Right ventricle myocardium superior (tissue), 1 donor: ENCODE measurements around the gene CCDC190. TPM values are rescaled to one million over a fixed set of nuclear protein-coding genes. Genes with fewer than 3 reads are reported as not detected.
"Not testable (repeated sequence)": the region's sequence is repeated elsewhere in the genome, so short reads cannot be mapped to it uniquely, and the experiment has no call there.

Experiments
- ATAC-seq: fragments of 200-7000 bp; cut with Tn5 transposase; one replicate; pipeline ENCODE4 v1.9.1; 2020; ENCODE audit warnings: mild to moderate bottlenecking; ENCODE audit not compliant: poor library complexity
- DNase-seq: peaks from one replicate; pipeline ENCODE4 v3.0.0-alpha.2; 2020
- intact Hi-C: fragments of 100-400 bp; cut with DNase I; formaldehyde crosslinking; loops from one replicate; pipeline ENCODE4 v1.11.2; 2022
- total RNA-seq: library from RNA; stranded (reverse); fragmentation: NEBNext Ultra II Directional; extraction: Animal tissue kit (Norgen Biotek cat#: 25700); gene quantifications from one replicate; pipeline ENCODE4 v1.2.1, GENCODE V29; 2021
- donor health status: DM: no; HTN: yes; CAD: no; lungs with severe emphysema.

CCDC190 gene
- total RNA-seq, 1 donor from 2014 or later = 0.27 TPM

- no peak for ATAC-seq
- intact Hi-C loops = no loop called here
- no peak for DNase-seq
Observed at GRCh38 chr1:162846256-162847212, 14.4 kb downstream of the CCDC190 start.

GRCh38 chr1:162844153-162844552 is 16.8 kb downstream of the CCDC190 start:
- ATAC-seq (no peak), DNase-seq (no peak)
- intact Hi-C loops = no loop called here

- no peak for ATAC-seq
- intact Hi-C loops = no loop called here
- no peak for DNase-seq
Observed at GRCh38 chr1:162840250-162840839, 20.6 kb downstream of the CCDC190 start.

- ATAC-seq = no peak
- intact Hi-C loops = no loop called here
- DNase-seq = no peak
Observed at GRCh38 chr1:162838863-162839262, 22.1 kb downstream of the CCDC190 start.

- intact Hi-C loops = no loop called here
- DNase-seq = no peak
- no peak for ATAC-seq
Observed at GRCh38 chr1:162835157-162835899, 25.6 kb downstream of the CCDC190 start.

- ATAC-seq = no peak
- no peak for DNase-seq
- intact Hi-C loops = no loop called here
Observed at GRCh38 chr1:162832470-162832869, 28.5 kb downstream of the CCDC190 start.

DNA sequence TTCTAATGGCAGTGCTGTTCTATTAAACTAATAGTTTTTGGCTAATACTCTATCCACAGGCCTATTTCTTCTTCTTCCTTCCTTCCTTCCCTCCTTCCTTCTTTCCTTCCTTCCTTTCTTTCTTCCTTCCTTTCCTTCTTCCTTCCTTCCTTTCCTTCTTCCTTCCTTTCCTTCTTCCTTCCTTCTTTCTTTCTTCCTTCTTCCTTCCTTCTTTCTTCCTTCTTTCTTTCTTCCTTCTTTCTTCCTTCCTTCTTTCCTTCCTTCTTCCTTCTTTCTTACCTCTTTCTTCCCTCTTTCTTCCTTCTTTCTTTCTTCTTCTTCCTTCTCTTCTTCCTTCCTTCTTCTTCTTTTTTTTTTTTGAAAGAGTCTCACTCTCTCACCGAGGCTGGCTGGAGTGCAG is 31.7 kb downstream of the CCDC190 start:
- DNase-seq (no peak), ATAC-seq (no peak)
- intact Hi-C loops = no loop called here

GRCh38 chr1:162823771-162824525 is 37.0 kb downstream of the CCDC190 start:
- intact Hi-C loops = no loop called here
- ATAC-seq (no peak), DNase-seq (no peak)

GRCh38 chr1:162823231-162823630 is 37.7 kb downstream of the CCDC190 start:
- DNase-seq (no peak), ATAC-seq (no peak)
- intact Hi-C loops = no loop called here

GRCh38 chr1:162822391-162823200 is 38.4 kb downstream of the CCDC190 start:
- ATAC-seq (peak; percentile 69), DNase-seq (no peak)
- intact Hi-C loops = no loop called here

GRCh38 chr1:162818666-162819065 is 42.3 kb downstream of the CCDC190 start:
- DNase-seq, intact Hi-C loops, ATAC-seq: not testable (repeated sequence)

- intact Hi-C loops, DNase-seq: not testable (repeated sequence)
- ATAC-seq = peak; percentile 38
Observed at GRCh38 chr1:162818136-162818535, 42.8 kb downstream of the CCDC190 start.

DNA sequence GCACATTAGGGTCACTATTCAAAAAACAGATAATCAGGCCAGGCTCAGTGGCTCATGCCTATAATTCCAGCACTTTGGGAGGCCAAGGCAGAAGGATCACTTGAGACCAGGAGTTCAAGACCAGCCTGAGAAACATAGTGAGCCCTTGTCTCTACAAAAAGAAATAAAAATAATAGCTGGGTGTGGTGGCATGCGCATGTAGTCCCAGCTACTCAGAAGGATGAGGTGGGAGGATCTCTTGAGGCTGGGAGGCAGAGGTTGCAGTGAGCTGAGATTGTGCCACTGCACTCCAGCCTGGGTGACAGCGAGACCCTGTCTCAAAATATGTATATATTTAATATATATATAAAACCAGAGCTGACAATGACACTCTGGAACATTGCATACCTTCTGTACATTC is 48.6 kb downstream of the CCDC190 start:
- DNase-seq, intact Hi-C loops, ATAC-seq: not testable (repeated sequence)

DNA sequence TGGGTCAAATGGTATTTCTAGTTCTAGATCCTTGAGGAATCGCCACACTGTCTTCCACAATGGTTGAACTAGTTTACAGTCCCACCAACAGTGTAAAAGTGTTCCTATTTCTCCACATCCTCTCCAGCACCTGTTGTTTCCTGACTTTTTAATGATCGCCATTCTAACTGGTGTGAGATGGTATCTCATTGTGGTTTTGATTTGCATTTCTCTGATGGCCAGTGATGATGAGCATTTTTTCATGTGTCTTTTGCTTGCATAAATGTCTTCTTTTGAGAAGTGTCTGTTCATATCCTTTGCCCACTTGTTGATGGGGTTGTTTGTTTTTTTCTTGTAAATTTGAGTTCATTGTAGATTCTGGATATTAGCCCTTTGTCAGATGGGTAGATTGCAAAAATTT is 53.5 kb downstream of the CCDC190 start:
- intact Hi-C loops, ATAC-seq, DNase-seq: not testable (repeated sequence)
